Measurements from ENCODE around the gene PYGB.

DNA sequence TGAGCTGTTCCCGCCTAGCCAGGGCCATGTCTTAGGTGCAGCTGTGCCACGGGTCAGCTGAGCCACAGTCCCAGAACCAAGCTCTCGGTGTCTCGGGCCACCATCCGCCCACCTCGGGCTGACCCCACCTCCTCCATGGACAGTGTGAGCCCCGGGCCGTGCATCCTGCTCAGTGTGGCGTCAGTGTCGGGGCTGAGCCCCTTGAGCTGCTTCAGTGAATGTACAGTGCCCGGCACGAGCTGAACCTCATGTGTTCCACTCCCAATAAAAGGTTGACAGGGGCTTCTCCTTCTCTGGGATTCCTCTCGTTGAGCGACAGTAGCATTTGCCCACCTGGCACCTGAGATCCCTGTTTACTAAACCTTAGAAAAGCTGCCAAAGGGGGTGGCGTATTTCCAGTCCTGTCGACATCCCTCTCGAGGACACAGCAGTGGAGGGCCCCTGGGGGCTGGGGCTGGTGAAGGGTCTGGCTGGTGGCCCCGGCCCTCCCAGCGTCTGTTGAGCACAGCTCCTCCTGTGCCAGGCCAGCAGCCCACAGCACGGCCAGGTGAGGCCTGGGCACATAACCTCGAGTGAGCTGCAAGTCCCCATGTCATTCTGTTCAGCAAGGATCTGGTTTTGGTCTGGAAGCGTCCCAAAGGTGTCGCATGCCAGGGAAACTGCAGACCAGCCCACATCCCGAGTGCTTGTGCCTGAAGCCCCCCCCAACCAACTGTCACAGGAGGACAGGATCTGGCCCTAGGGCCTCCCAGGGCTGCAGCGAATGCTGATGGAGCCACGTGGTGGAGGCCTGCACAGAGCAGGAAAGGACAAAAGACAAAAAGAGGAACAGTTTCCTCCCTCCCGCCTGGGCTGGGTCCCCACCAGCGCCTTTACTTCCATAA, 21.2 kb upstream of the PYGB start:
- TF ChIP-seq CTCF (IDR thresholded peaks at IDR 0.05) (no peak), POLR2AphosphoS5 (IDR thresholded peaks at IDR 0.05) (no peak), POLR2A (IDR thresholded peaks at IDR 0.05) (no peak)

Data from prostate gland (tissue), 2 donors.